Right renal cortex interstitium (tissue), 3 donors: Measurements from ENCODE around the gene TNFRSF13B. TPM values are rescaled to one million over a fixed set of nuclear protein-coding genes. Genes with fewer than 3 reads are reported as not detected.

Experiments used
- DNase-seq, 3 donors: peaks; one replicate each; pipeline ENCODE4 v3.0.0-alpha.2; 2013; ENCODE audit warnings: low read depth in 3 of 3, low spot score in 2 of 3
- polyA plus RNA-seq, 3 donors: library from polyadenylated mRNA; unstranded; fragments of 120-200 nt; gene quantifications; one replicate each; pipeline ENCODE4 v1.2.1, GENCODE V29; 2013; ENCODE audit not compliant: insufficient read length in 3 of 3

Gene TNFRSF13B
- polyA plus RNA-seq, 3 donors, result not detected

GRCh38 chr17:16940116-16940881, 31.6 kb downstream of the TNFRSF13B start:
- DNase-seq, result no peak

- no peak for DNase-seq
Measured at GRCh38 chr17:16939606-16940115, 32.3 kb downstream of the TNFRSF13B start.

GRCh38 chr17:16939208-16939576, 32.7 kb downstream of the TNFRSF13B start:
- DNase-seq, result no peak

- no peak for DNase-seq
Measured at GRCh38 chr17:16938496-16939207, 33.3 kb downstream of the TNFRSF13B start.

GRCh38 chr17:16938031-16938430, 33.9 kb downstream of the TNFRSF13B start:
- DNase-seq, result no peak

- DNase-seq, result no peak
Measured at GRCh38 chr17:16937431-16937830, 34.5 kb downstream of the TNFRSF13B start.

- DNase-seq, result no peak
Measured at GRCh38 chr17:16936536-16937310, 35.2 kb downstream of the TNFRSF13B start.

GRCh38 chr17:16935786-16936185, 36.1 kb downstream of the TNFRSF13B start:
- DNase-seq, result no peak

GRCh38 chr17:16935241-16935663, 36.7 kb downstream of the TNFRSF13B start:
- no peak for DNase-seq

GRCh38 chr17:16934836-16935235, 37.1 kb downstream of the TNFRSF13B start:
- no peak for DNase-seq

- DNase-seq, result no peak
Measured at GRCh38 chr17:16934133-16934795, 37.7 kb downstream of the TNFRSF13B start.

GRCh38 chr17:16933317-16934132, 38.4 kb downstream of the TNFRSF13B start:
- DNase-seq, result no peak

GRCh38 chr17:16932611-16933010, 39.3 kb downstream of the TNFRSF13B start:
- DNase-seq, result no peak

- DNase-seq, result no peak
Measured at GRCh38 chr17:16932156-16932555, 39.8 kb downstream of the TNFRSF13B start.

- no peak for DNase-seq
Measured at GRCh38 chr17:16931318-16932060, 40.4 kb downstream of the TNFRSF13B start.

GRCh38 chr17:16930571-16931317, 41.2 kb downstream of the TNFRSF13B start:
- DNase-seq, result no peak

GRCh38 chr17:16929757-16930520, 42.0 kb downstream of the TNFRSF13B start:
- no peak for DNase-seq
